SK-N-SH (cell line): ENCODE measurements around the gene FABP6. TPM values are rescaled to one million over a fixed set of nuclear protein-coding genes. Genes with fewer than 3 reads are reported as not detected.

Experiments used
- CTCF ChIA-PET: fragments of 300-600, 350-600 bp; formaldehyde crosslinking; extraction: SDS; loops from one replicate; lab custom pipeline; 2021; lab: Yijun Ruan, JAX
- POLR2A ChIA-PET: fragments of 350-600 bp; sonication (Branson Sonifier 250); formaldehyde crosslinking; extraction: SDS; loops from one replicate; lab custom pipeline; 2020; ENCODE audit warnings: antibody characterized with exemption, inconsistent platforms; lab: Yijun Ruan, JAX
- DNase-seq: peaks from one replicate; pipeline ENCODE4 v3.0.0; 2012
- H2AFZ ChIP-seq: fragments of 200-600 bp; sonication (generic); 2 replicates; pipeline ENCODE4 v1.8.1; 2016; ENCODE audit warnings: antibody characterized with exemption, mild to moderate bottlenecking, low read depth
- H3F3A ChIP-seq: fragments of 200-600 bp; sonication (generic); replicated peaks from 2 replicates; pipeline ENCODE3; 2016; ENCODE audit warnings: antibody characterized with exemption, mild to moderate bottlenecking; ENCODE audit not compliant: insufficient read depth
- H3K27ac ChIP-seq, 2 experiments: fragments of 200-500 bp in 1 of 2; fragments of 200-600 bp in 1 of 2; sonication (Bioruptor generic) in 1 of 2; sonication (generic), shearing (Covaris generic) in 1 of 2; 2 replicates each; pipeline versions ENCODE4 v1.5.1 to v1.6.1; 2014 to 2016; ENCODE audit warnings: low read depth in 2 of 2, inconsistent platforms in 1 of 2, low read length in 1 of 2, mild to moderate bottlenecking in 1 of 2, mixed read lengths in 1 of 2
- H3K27me3 ChIP-seq: fragments of 200-600 bp; sonication (generic), shearing (Covaris generic); 2 replicates; pipeline ENCODE4 v1.6.1; 2016; ENCODE audit warnings: mixed run types; ENCODE audit not compliant: insufficient read depth
- H3K36me3 ChIP-seq, 2 experiments: fragments of 200-500 bp in 1 of 2; fragments of 200-600 bp in 1 of 2; sonication (Bioruptor generic) in 1 of 2; sonication (generic) in 1 of 2; replicated peaks in 1 of 2; 2 replicates each; pipeline versions ENCODE3 to v1.5.1; 2014 to 2016; ENCODE audit warnings: low read length in 1 of 2, mild to moderate bottlenecking in 1 of 2; ENCODE audit not compliant: insufficient read depth in 2 of 2, control insufficient read depth in 1 of 2
- H3K4me1 ChIP-seq, 2 experiments: fragments of 200-500 bp in 1 of 2; fragments of 200-600 bp in 1 of 2; sonication (Bioruptor generic) in 1 of 2; sonication (generic), shearing (Covaris generic) in 1 of 2; 2 replicates each; pipeline versions ENCODE4 v1.5.1 to v1.6.1; 2014 to 2016; ENCODE audit warnings: low read depth in 1 of 2, low read length in 1 of 2, mixed run types in 1 of 2; ENCODE audit not compliant: insufficient read depth in 2 of 2, control insufficient read depth in 1 of 2
- H3K4me2 ChIP-seq: fragments of 200-600 bp; sonication (generic), shearing (Covaris generic); 2 replicates; pipeline ENCODE4 v1.6.1; 2017; ENCODE audit warnings: mixed run types
- H3K4me3 ChIP-seq, 2 experiments: fragments of 200-500 bp in 1 of 2; fragments of 200-600 bp in 1 of 2; sonication (Bioruptor generic) in 1 of 2; sonication (generic), shearing (Covaris generic) in 1 of 2; 2 replicates each; pipeline versions ENCODE4 v1.5.1 to v1.8.1; 2014 to 2016; ENCODE audit warnings: low read depth in 2 of 2, inconsistent platforms in 1 of 2, low read length in 1 of 2, mild to moderate bottlenecking in 1 of 2, mixed read lengths in 1 of 2, moderate library complexity in 1 of 2
- H3K79me2 ChIP-seq: fragments of 200-600 bp; sonication (generic); 2 replicates; pipeline ENCODE4 v1.8.1; 2017; ENCODE audit warnings: mild to moderate bottlenecking; ENCODE audit not compliant: insufficient read depth
- H3K9ac ChIP-seq: fragments of 200-600 bp; sonication (generic); 2 replicates; pipeline ENCODE4 v1.6.1; 2017; ENCODE audit warnings: mixed run types
- H3K9me2 ChIP-seq: fragments of 200-600 bp; sonication (generic); 2 replicates; pipeline ENCODE4 v1.6.1; 2017; ENCODE audit warnings: mixed run types
- H3K9me3 ChIP-seq: fragments of 200-600 bp; sonication (generic); 2 replicates; pipeline ENCODE4 v1.6.1; 2017; ENCODE audit warnings: mixed run types, mild to moderate bottlenecking, moderate library complexity
- H4K20me1 ChIP-seq: fragments of 200-600 bp; sonication (generic); 2 replicates; pipeline ENCODE4 v1.6.1; 2017; ENCODE audit warnings: mild to moderate bottlenecking, mixed run types; ENCODE audit not compliant: insufficient read depth
- ELF1 ChIP-seq: IDR thresholded peaks from 2 replicates; pipeline ENCODE4 v1.4.0; 2012
- EP300 ChIP-seq, 2 experiments: IDR thresholded peaks; 2 replicates each; pipeline versions ENCODE4 v1.4.0 to v1.6.1; 2012; ENCODE audit warnings: borderline replicate concordance in 1 of 2, low read depth in 1 of 2, low read length in 1 of 2
- EZH2phosphoT487 ChIP-seq: fragments of 200-600 bp; sonication (generic); IDR thresholded peaks from 2 replicates; pipeline ENCODE4 v1.6.1; 2017; ENCODE audit warnings: low read depth, mixed run types, mild to moderate bottlenecking, antibody characterized with exemption, moderate library complexity, borderline replicate concordance
- FOSL2 ChIP-seq: IDR thresholded peaks from 2 replicates; pipeline ENCODE4 v1.4.0; 2012; ENCODE audit warnings: low read depth, mild to moderate bottlenecking, moderate library complexity, borderline replicate concordance
- FOXJ3 ChIP-seq: sonication (generic); formaldehyde crosslinking; IDR thresholded peaks from 2 replicates; pipeline ENCODE4 v1.5.1; 2020; ENCODE audit warnings: mild to moderate bottlenecking, missing genetic modification reagents
- FOXM1 ChIP-seq: IDR thresholded peaks from 2 replicates; pipeline ENCODE4 v1.4.0; 2012; ENCODE audit warnings: low read depth, mild to moderate bottlenecking
- GATA2 ChIP-seq: sonication (generic); formaldehyde crosslinking; IDR thresholded peaks from 2 replicates; pipeline ENCODE4 v1.5.0; 2020; ENCODE audit warnings: mild to moderate bottlenecking, missing genetic modification reagents
- MEF2A ChIP-seq: IDR thresholded peaks from 2 replicates; pipeline ENCODE4 v1.4.0; 2012; ENCODE audit warnings: low read depth, borderline replicate concordance
- MXI1 ChIP-seq: IDR thresholded peaks from 2 replicates; pipeline ENCODE4 v1.6.1; 2012; ENCODE audit warnings: mild to moderate bottlenecking, low read depth, low read length, improper control_type of control experiment
- POLR2AphosphoS5 ChIP-seq: IDR thresholded peaks from 2 replicates; pipeline ENCODE4 v1.6.1; 2012; ENCODE audit warnings: low read depth, low read length
- RAD21 ChIP-seq: IDR thresholded peaks from 2 replicates; pipeline ENCODE4 v1.6.1; 2012; ENCODE audit warnings: mild to moderate bottlenecking, low read length
- REST ChIP-seq: IDR thresholded peaks from 2 replicates; pipeline ENCODE4 v1.6.1; 2012; ENCODE audit warnings: mild to moderate bottlenecking, low read depth, low read length, moderate library complexity
- RFX5 ChIP-seq: IDR thresholded peaks from 2 replicates; pipeline ENCODE4 v1.6.1; 2012; ENCODE audit warnings: mild to moderate bottlenecking, improper control_type of control experiment, low read length
- SMC3 ChIP-seq: IDR thresholded peaks from 2 replicates; pipeline ENCODE4 v1.6.1; 2012; ENCODE audit warnings: low read depth, low read length, improper control_type of control experiment
- TAF1 ChIP-seq: IDR thresholded peaks from 2 replicates; pipeline ENCODE4 v1.6.1; 2012; ENCODE audit warnings: low read depth, mild to moderate bottlenecking, low read length, moderate library complexity, borderline replicate concordance
- TCF12 ChIP-seq: IDR thresholded peaks from 2 replicates; pipeline ENCODE4 v1.4.0; 2012
- WGBS: methylation state at CpG from one replicate; pipeline ENCODE4 v1.1.6; 2017; ENCODE audit warnings: low lambda C conversion rate; 5-methylcytosine and 5-hydroxymethylcytosine counted together
- polyA plus RNA-seq, 3 experiments: library from polyadenylated mRNA; depleted of rRNA; stranded (reverse); fragments of >200 nt; gene quantifications; 2 replicates each; pipeline ENCODE4 v1.2.3, GENCODE V29; 2012
- TF ChIP-seq, protein P1 (sequence below): fragments of 150-350 bp; IDR thresholded peaks from 2 replicates; pipeline ENCODE4 v1.6.1; 2016; ENCODE audit warnings: mild to moderate bottlenecking, low read depth, low read length
- TF ChIP-seq, protein P2 (sequence below): fragments of 150-350 bp; IDR thresholded peaks from 2 replicates; pipeline ENCODE4 v1.6.1; 2017; ENCODE audit warnings: antibody characterized with exemption, low read length, low read depth, borderline replicate concordance

FABP6 gene
- polyA plus RNA-seq, 1 of the 3 experiments (the other 2 are of a cell fraction) = 1.1 TPM

DNA sequence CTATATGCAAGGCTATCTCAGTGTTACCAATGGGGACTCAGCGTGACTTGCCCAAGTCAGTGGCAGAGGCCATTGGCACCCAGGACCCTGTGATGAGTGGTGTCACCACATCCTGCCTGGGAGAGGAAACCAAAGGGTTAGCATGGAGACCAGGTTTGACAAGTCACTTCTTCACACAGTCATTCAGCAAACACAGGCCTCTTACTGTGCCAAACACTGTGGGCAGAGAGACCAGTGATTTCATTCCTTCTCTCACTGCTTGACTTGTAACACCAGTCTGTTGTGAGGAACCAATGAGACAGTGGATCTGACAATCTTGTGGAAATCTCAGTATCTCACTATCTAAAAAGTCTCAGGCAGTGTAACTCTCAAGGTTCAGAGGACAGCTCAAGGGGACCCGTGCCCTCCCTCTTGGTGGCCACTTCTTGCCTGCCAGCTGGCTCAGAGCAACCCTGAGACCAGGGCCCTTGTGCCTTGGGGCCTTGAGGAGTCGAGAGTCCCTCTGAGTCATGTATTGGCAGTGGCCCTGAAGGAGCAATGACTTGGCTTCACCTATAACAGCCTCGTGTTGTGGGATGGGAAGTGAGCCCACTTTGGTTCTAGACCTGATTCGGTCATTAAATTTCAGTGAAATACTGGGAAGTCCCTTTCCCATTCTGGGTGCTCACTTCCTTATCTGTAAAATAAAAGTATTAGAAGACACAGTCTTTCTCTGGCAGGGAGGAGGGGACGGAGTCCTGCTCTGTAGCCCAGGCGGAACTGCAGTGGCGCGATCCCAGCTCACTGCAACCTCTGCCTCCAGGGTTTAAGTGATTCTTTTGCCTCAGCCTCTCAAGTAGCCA lies 1.6 kb downstream of the FABP6 start (continued):
- no peak for TF ChIP-seq REST
- no peak for TF ChIP-seq SMC3
- TF ChIP-seq EZH2phosphoT487 = no peak
- no peak for TF ChIP-seq TCF12
- no peak for TF ChIP-seq TAF1

DNA sequence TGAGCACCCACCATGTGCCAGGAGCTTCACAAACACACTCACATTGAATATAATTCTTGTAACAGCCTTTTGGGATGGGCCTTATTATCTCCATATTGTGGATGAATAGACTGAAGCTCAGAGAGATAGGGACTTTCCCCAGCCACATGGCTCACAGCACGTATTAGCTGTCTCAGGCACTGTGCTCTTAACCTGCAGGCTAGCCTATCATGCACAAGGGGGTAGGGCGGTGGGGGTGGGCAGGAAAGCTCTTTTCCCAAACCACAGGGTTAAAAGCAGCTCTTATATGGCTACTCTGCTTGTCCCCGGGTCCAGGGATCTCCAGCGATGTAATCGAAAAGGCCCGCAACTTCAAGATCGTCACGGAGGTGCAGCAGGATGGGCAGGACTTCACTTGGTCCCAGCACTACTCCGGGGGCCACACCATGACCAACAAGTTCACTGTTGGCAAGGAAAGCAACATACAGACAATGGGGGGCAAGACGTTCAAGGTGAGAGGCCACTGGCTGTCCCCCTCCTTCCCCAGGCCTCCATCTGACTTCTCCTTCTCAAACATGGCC lies 2.6 kb downstream of the FABP6 start:
- CTCF ChIA-PET = interaction anchor here (1.1 to 2.5 kb wide), 2 partner anchors 9 to 113 kb away, joined by 3 to 8 read pairs; no protein-coding TSS in a partner anchor
- H3K4me3 ChIP-seq = no peak overlapping the region
- H3K27me3 ChIP-seq = no peaks in the 10 kb centered on the region
- H3K27ac ChIP-seq = no peak overlapping the region
- TF ChIP-seq, protein P1, sequence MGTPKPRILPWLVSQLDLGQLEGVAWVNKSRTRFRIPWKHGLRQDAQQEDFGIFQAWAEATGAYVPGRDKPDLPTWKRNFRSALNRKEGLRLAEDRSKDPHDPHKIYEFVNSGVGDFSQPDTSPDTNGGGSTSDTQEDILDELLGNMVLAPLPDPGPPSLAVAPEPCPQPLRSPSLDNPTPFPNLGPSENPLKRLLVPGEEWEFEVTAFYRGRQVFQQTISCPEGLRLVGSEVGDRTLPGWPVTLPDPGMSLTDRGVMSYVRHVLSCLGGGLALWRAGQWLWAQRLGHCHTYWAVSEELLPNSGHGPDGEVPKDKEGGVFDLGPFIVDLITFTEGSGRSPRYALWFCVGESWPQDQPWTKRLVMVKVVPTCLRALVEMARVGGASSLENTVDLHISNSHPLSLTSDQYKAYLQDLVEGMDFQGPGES = no peak
- TF ChIP-seq ELF1 (no peak), MXI1 (no peak), SMC3 (no peak), RAD21 (no peak), GATA2 (no peak), FOXM1 (no peak), POLR2AphosphoS5 (no peak), TAF1 (no peak), FOSL2 (no peak), EP300 (IDR thresholded peaks at IDR 0.05; ENCODE audit: borderline replicate concordance in 1 of 2, low read depth in 1 of 2, low read length in 1 of 2) (no peak), MEF2A (no peak), TCF12 (no peak), EZH2phosphoT487 (no peak), REST (no peak), RFX5 (no peak), FOXJ3 (CRISPR knock-in tag) (no peak)
- TF ChIP-seq, protein P2, sequence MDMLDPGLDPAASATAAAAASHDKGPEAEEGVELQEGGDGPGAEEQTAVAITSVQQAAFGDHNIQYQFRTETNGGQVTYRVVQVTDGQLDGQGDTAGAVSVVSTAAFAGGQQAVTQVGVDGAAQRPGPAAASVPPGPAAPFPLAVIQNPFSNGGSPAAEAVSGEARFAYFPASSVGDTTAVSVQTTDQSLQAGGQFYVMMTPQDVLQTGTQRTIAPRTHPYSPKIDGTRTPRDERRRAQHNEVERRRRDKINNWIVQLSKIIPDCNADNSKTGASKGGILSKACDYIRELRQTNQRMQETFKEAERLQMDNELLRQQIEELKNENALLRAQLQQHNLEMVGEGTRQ = no peak
- H4K20me1 ChIP-seq = no peaks in the 10 kb centered on the region
- no peaks in the 10 kb centered on the region for H3K79me2 ChIP-seq
- H3K36me3 ChIP-seq = no peaks in the 10 kb centered on the region
- no peaks in the 10 kb centered on the region for H3K4me1 ChIP-seq
- no peaks in the 10 kb centered on the region for H3F3A ChIP-seq
- no peaks in the 10 kb centered on the region for H3K9me3 ChIP-seq
- no peak for DNase-seq
- no peak overlapping the region for H2AFZ ChIP-seq
- H3K9ac ChIP-seq = no peak overlapping the region
- H3K9me2 ChIP-seq = no peaks in the 10 kb centered on the region
- 68% methylated on average over 7 of the region's 10 CpGs for WGBS
- POLR2A ChIA-PET = interaction anchor here (1.4 kb wide), 1 partner anchor 9 kb away, joined by 3 read pairs; no protein-coding TSS in a partner anchor
- H3K4me2 ChIP-seq = no peak overlapping the region
